ENCODE measurements around the gene CRLF3.
A peak's percentile ranks its signal among the peaks of the same experiment; 100 is the strongest.
"Not testable (repeated sequence)": the region's sequence is repeated elsewhere in the genome, so short reads cannot be mapped to it uniquely, and the experiment has no call there.

CRLF3 gene

GRCh38 chr17:30814236-30814635, 10.3 kb downstream of the CRLF3 start:
- FAIRE-seq, result not testable (repeated sequence)

- FAIRE-seq, result no peak
These were observed 12.0 kb downstream of the CRLF3 start for GRCh38 chr17:30812218-30813177.

- no peak for FAIRE-seq
These were observed 14.6 kb downstream of the CRLF3 start for GRCh38 chr17:30809867-30810266.

- no peak for FAIRE-seq
These were observed 15.7 kb downstream of the CRLF3 start for GRCh38 chr17:30808785-30809286.

- no peak for FAIRE-seq
These were observed 16.6 kb downstream of the CRLF3 start for GRCh38 chr17:30807896-30808295.

- peak; percentile 39 for FAIRE-seq
These were observed 18.5 kb downstream of the CRLF3 start for GRCh38 chr17:30805944-30806456.

GRCh38 chr17:30801671-30802070, 22.8 kb downstream of the CRLF3 start:
- FAIRE-seq, result no peak

GRCh38 chr17:30796016-30796415, 28.5 kb downstream of the CRLF3 start:
- no peak for FAIRE-seq

- no peak for FAIRE-seq
These were observed 30.1 kb downstream of the CRLF3 start for GRCh38 chr17:30794372-30794771.

GRCh38 chr17:30793282-30793977, 31.1 kb downstream of the CRLF3 start:
- FAIRE-seq, result no peak

- FAIRE-seq, result no peak
These were observed 34.2 kb downstream of the CRLF3 start for GRCh38 chr17:30790279-30790678.

- no peak for FAIRE-seq
These were observed 35.6 kb downstream of the CRLF3 start for GRCh38 chr17:30788918-30789317.

- FAIRE-seq, result no peak
These were observed 42.3 kb downstream of the CRLF3 start for GRCh38 chr17:30782206-30782605.

GRCh38 chr17:30780343-30780742, 44.1 kb downstream of the CRLF3 start:
- FAIRE-seq, result no peak

GRCh38 chr17:30768771-30769170, 55.7 kb downstream of the CRLF3 start:
- not testable (repeated sequence) for FAIRE-seq

- FAIRE-seq, result peak; percentile 61
These were observed 56.7 kb downstream of the CRLF3 start for GRCh38 chr17:30767641-30768404.

- FAIRE-seq, result no peak
These were observed 63.4 kb downstream of the CRLF3 start for GRCh38 chr17:30761060-30761459.

GRCh38 chr17:30753291-30753690, 71.2 kb downstream of the CRLF3 start:
- not testable (repeated sequence) for FAIRE-seq

GRCh38 chr17:30750982-30751381, 73.5 kb downstream of the CRLF3 start:
- FAIRE-seq, result not testable (repeated sequence)

GRCh38 chr17:30747621-30748020, 76.9 kb downstream of the CRLF3 start:
- not testable (repeated sequence) for FAIRE-seq

- FAIRE-seq, result not testable (repeated sequence)
These were observed 81.8 kb downstream of the CRLF3 start for GRCh38 chr17:30742669-30743068.

- FAIRE-seq, result not testable (repeated sequence)
These were observed 88.1 kb downstream of the CRLF3 start for GRCh38 chr17:30736371-30736770.

- FAIRE-seq, result not testable (repeated sequence)
These were observed 88.8 kb downstream of the CRLF3 start for GRCh38 chr17:30735644-30736043.

All from A204.1 (cell line).